PC-9 (cell line): ENCODE data around the gene PRR13.

Experiments
- CTCF ChIP-seq: fragments of 200-600 bp; sonication (generic); conservative IDR thresholded peaks from 2 replicates; pipeline ENCODE4 v1.6.1; 2017; ENCODE audit warnings: mixed run types, antibody characterized with exemption, mild to moderate bottlenecking, moderate library complexity
- EZH2 ChIP-seq: fragments of 200-600 bp; sonication (generic); IDR thresholded peaks from 2 replicates; pipeline ENCODE4 v1.8.0; 2017; ENCODE audit warnings: antibody characterized with exemption, low read depth

GRCh38 chr12:53493610-53494391 lies 52.3 kb downstream of the PRR13 start:
- TF ChIP-seq CTCF (no peak), EZH2 (no peak)
